HEK293T (cell line): Measurements from ENCODE around the gene UBE2D1.

ENCODE experiments used
- BHLHE40 ChIP-seq: fragments of 450-650 bp; IDR thresholded peaks from 2 replicates; pipeline ENCODE4 v1.6.1; 2016; ENCODE audit warnings: mild to moderate bottlenecking, moderate library complexity, borderline replicate concordance
- FOXK2 ChIP-seq: fragments of 450-650 bp; IDR thresholded peaks from 2 replicates; pipeline ENCODE4 v1.6.1; 2016; ENCODE audit warnings: mild to moderate bottlenecking
- TARDBP ChIP-seq: fragments of 450-650 bp; IDR thresholded peaks from 2 replicates; pipeline ENCODE4 v1.6.1; 2016

- TF ChIP-seq TARDBP (no peak), BHLHE40 (no peak), FOXK2 (no peak)
Measured at GRCh38 chr10:58335306-58336005, 650 bp downstream of the UBE2D1 start.
